Cardiac fibroblast (primary cell): ENCODE data around the gene LAMC1.

ENCODE experiments used
- DNase-seq, 2 donors: peaks; one replicate each; pipeline versions ENCODE4 v3.0.0 to v3.0.0-alpha.2; 2010; ENCODE audit warnings: low read depth in 2 of 2
- H3K4me3 ChIP-seq, 2 donors: replicated peaks in 1 of 2; 1 replicate in 1 of 2; 2 replicates in 1 of 2; pipeline ENCODE4 v1.5.1; 2011; ENCODE audit warnings: low read depth in 2 of 2, low read length in 2 of 2, mild to moderate bottlenecking in 2 of 2, moderate library complexity in 1 of 2
- CTCF ChIP-seq: IDR thresholded peaks from one replicate; pipeline ENCODE4 v1.5.1; 2011; ENCODE audit warnings: low read depth, mild to moderate bottlenecking, low read length, inconsistent platforms

LAMC1 gene

GRCh38 chr1:183002267-183002666, 21.0 kb upstream of the LAMC1 start:
- no peak for DNase-seq
- no peak for TF ChIP-seq CTCF
- no peak overlapping the region for H3K4me3 ChIP-seq

- no peak overlapping the region for H3K4me3 ChIP-seq
- peak; percentile 56 to 59 for DNase-seq
- no peak for TF ChIP-seq CTCF
These were observed 20.4 kb upstream of the LAMC1 start for GRCh38 chr1:183002797-183003196.

- no peak overlapping the region for H3K4me3 ChIP-seq
- DNase-seq: peak; percentile 75 to 80
These were observed 20.0 kb upstream of the LAMC1 start for GRCh38 chr1:183003203-183003602.

GRCh38 chr1:183004141-183004540, 19.1 kb upstream of the LAMC1 start:
- DNase-seq: no peak
- no peak overlapping the region for H3K4me3 ChIP-seq
- no peak for TF ChIP-seq CTCF

More at GRCh38 chr1:183003203-183003602, 20.0 kb upstream of the LAMC1 start:
- TF ChIP-seq CTCF: no peak

- H3K4me3 ChIP-seq: no peak overlapping the region
- TF ChIP-seq CTCF: no peak
- DNase-seq: no peak
These were observed 11.4 kb upstream of the LAMC1 start for GRCh38 chr1:183011859-183012258.

- DNase-seq: no peak
- no peak for TF ChIP-seq CTCF
These were observed 10.8 kb upstream of the LAMC1 start for GRCh38 chr1:183012301-183012994.

GRCh38 chr1:183019139-183019740, 4.0 kb upstream of the LAMC1 start:
- no peak for TF ChIP-seq CTCF
- no peak for DNase-seq

More at GRCh38 chr1:183012301-183012994, 10.8 kb upstream of the LAMC1 start:
- no peak overlapping the region for H3K4me3 ChIP-seq

More at GRCh38 chr1:183019139-183019740, 4.0 kb upstream of the LAMC1 start:
- no peak overlapping the region for H3K4me3 ChIP-seq
